GM12891 (cell line): Measurements from ENCODE around the gene LTC4S.

ENCODE experiments used
- DNase-seq: peaks from one replicate; pipeline ENCODE4 v3.0.0; 2011; ENCODE audit warnings: low spot score; ENCODE audit not compliant: insufficient read length
- FAIRE-seq: peaks from 2 replicates; lab custom pipeline; 2011; peaks lifted over from hg19 to GRCh38; lab: Jason Lieb, UNC
- PAX5 ChIP-seq: IDR thresholded peaks from 2 replicates; pipeline ENCODE4 v1.6.1; 2011; ENCODE audit warnings: low read length, moderate library complexity, mild to moderate bottlenecking; ENCODE audit not compliant: insufficient read depth, severe bottlenecking
- POLR2A ChIP-seq: IDR thresholded peaks from 2 replicates; pipeline ENCODE4 v1.6.1; 2011; ENCODE audit warnings: low read depth, low read length, control low read depth
- POLR2AphosphoS5 ChIP-seq: IDR thresholded peaks from 2 replicates; pipeline ENCODE4 v1.6.1; 2011; ENCODE audit warnings: low read depth, low read length, control low read depth
- POU2F2 ChIP-seq: IDR thresholded peaks from 2 replicates; pipeline ENCODE4 v1.6.1; 2011; ENCODE audit warnings: low read depth, mild to moderate bottlenecking, control low read depth, low read length, moderate library complexity
- SPI1 ChIP-seq: IDR thresholded peaks from 2 replicates; pipeline ENCODE4 v1.6.1; 2011; ENCODE audit warnings: low read depth, low read length, control low read depth
- TAF1 ChIP-seq: IDR thresholded peaks from 2 replicates; pipeline ENCODE4 v1.6.1; 2011; ENCODE audit warnings: low read depth, low read length, control low read depth

LTC4S gene

GRCh38 chr5:179800696-179801201 is 7.0 kb downstream of the LTC4S start:
- no peak for TF ChIP-seq SPI1
- no peak for TF ChIP-seq POU2F2
- TF ChIP-seq PAX5, result no peak
- DNase-seq (no peak), FAIRE-seq (no peak)

DNA sequence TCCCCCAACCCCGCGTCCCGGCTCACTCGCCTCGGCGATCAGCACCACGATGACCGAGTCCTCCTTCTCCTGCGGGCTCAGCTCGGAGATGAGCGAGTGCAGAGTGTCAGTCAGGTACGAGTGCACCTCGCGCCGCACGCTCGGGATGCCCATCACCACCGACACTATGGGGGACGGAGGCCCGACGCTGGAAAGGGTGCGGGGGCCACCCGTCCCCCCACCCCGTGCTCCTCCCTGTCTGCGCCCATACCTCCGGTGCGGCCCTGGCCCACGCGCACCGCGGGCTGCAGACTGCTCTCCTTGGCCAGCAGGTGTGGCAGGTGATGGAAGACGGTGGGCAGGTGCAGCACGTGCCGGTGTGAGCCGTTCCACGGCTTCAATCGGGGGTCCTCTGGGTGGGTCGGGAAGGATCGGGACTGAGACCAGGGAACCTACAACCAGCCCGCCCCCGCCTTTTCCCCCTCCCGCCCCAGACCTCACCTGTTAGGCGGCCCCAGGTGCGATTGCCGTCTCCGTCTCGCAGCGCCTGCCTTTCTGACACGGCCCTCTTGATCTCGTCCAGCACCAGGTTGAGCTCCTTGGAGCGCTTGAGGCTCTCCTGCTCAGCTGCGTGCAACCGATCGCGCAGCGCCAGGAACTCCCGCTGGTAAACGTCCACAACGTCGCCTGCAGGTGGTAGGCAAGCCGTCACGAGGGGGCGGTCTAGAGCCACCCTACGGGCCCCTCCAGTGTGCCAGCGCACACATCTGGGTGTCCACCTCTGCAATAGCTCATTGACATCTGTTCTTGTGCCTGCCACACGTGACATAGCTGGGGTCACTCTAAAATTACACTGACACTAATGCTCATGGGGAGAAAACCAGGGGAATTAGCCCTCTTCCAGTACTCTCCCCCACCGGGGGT is 7.8 kb downstream of the LTC4S start:
- TF ChIP-seq POU2F2 (peak; percentile 43; the same call in 1 of the 2 replicates), POLR2A (no peak), POLR2AphosphoS5 (no peak), TAF1 (no peak), PAX5 (no peak), SPI1 (no peak)
- FAIRE-seq, result peak; percentile 87
- peak; percentile 86 for DNase-seq

DNA sequence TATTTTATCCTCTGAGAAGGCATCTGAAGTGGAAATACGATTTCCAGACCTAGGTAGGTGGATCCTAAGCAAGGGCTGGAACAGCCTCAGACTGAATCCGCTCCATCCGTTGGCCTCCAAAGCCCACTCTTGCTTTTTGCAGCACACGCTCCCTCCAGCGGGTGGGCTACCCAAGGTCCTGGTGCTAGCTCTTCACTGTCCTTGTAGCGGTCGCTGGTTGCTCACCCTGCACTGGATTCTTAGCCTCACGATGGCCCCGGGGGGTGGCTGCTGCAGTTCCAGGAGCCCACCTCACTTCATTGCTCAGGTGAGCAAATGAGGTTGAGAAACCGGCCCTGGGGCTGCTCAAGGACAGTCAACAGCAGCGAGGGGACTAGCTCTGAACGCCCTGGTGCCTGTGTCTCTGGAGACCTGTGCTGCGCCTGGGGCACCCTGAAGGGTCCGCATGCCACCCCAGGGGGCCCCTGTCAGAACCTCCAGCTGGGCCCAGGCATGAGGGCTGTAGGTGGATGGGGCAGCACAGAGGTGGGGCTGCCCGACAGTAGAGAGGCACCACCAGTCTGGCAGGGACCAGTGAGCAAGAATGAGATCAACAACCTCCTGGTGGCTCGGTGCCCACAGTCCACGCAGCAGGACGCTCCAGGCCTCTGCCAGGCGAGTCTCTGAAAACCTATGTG is 8.6 kb downstream of the LTC4S start:
- no peak for DNase-seq
- no peak for TF ChIP-seq POLR2A
- no peak for TF ChIP-seq SPI1
- no peak for TF ChIP-seq POU2F2
- no peak for TF ChIP-seq PAX5
- TF ChIP-seq POLR2AphosphoS5, result no peak
- no peak for TF ChIP-seq TAF1

GRCh38 chr5:179802950-179803562 is 9.3 kb downstream of the LTC4S start:
- peak; percentile 75 for FAIRE-seq
- no peak for DNase-seq
- TF ChIP-seq SPI1 (no peak), POU2F2 (no peak), POLR2AphosphoS5 (no peak), PAX5 (no peak), POLR2A (no peak), TAF1 (no peak)

More for the DNA sequence above, 8.6 kb downstream of the LTC4S start:
- no peak for FAIRE-seq

GRCh38 chr5:179803651-179804554 is 10.1 kb downstream of the LTC4S start:
- TF ChIP-seq POU2F2 (no peak), POLR2A (no peak), POLR2AphosphoS5 (no peak), PAX5 (no peak), TAF1 (no peak), SPI1 (no peak)
- FAIRE-seq (peak; percentile 80), DNase-seq (no peak)

GRCh38 chr5:179804555-179804947 is 10.8 kb downstream of the LTC4S start:
- FAIRE-seq (no peak), DNase-seq (no peak)
- TF ChIP-seq TAF1 (no peak), POLR2A (no peak), SPI1 (no peak), POLR2AphosphoS5 (no peak), POU2F2 (no peak), PAX5 (no peak)

DNA sequence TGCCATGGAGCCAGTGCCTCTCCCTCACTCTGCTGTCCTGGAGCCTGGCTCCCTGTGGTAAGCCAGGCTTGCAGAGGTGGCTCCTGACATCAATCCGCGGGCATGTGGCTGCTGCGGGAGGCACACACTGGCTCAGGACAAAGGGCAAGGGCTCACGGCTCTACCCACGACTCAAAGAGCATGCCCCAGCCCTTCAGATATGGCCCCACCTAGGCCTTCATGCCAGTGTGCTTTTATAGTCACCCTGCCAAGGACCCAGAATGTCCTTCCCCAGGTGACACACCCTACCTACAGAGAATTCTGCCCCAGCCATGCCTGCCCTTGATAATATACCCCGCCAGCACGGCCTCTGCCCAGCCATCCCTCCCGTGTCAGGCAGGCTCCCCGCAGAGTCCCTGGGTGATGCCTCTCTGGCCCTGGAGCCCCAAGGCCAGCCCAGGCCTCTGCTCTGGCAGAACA is 11.3 kb downstream of the LTC4S start:
- FAIRE-seq (peak; percentile 69), DNase-seq (no peak)
- TF ChIP-seq TAF1 (no peak), PAX5 (no peak), SPI1 (no peak), POLR2A (no peak), POLR2AphosphoS5 (no peak), POU2F2 (no peak)

- FAIRE-seq, result no peak
- peak; percentile 78 for DNase-seq
- TF ChIP-seq PAX5 (no peak), TAF1 (0 out of 2 replicates have a peak, but pooled peaks have one; percentile 6)
Measured at GRCh38 chr5:179805529-179806249, 11.9 kb downstream of the LTC4S start.
